Activated CD8-positive, alpha-beta T cell treated with anti-CD3 and anti-CD28 coated beads for 36 hours (primary cell): ENCODE data around the gene ZNF628. TPM values are rescaled to one million over a fixed set of nuclear protein-coding genes. Genes with fewer than 3 reads are reported as not detected.

ENCODE experiments used
- ATAC-seq: fragments of 200-7000 bp; cut with Tn5 transposase; one replicate; pipeline ENCODE4 v1.10.0; 2021; ENCODE audit warnings: mild to moderate bottlenecking, moderate library complexity
- CTCF ChIA-PET: fragments of 350-600 bp; sonication (Branson Sonifier 250); formaldehyde crosslinking; loops from one replicate; lab custom pipeline; 2021; ENCODE audit warnings: antibody characterized with exemption; lab: Charles Lee
- POLR2A ChIA-PET: fragments of 350-600 bp; sonication (Branson Sonifier 250); formaldehyde crosslinking; loops from one replicate; lab custom pipeline; 2021; ENCODE audit warnings: antibody characterized with exemption; lab: Charles Lee
- DNase-seq: peaks from one replicate; pipeline ENCODE4 v3.0.0-alpha.2; 2020
- H3K27ac Mint-ChIP-seq: one replicate; pipeline ENCODE4 v1.8.0; 2021; ENCODE audit warnings: mild to moderate bottlenecking, mixed read lengths
- H3K27me3 Mint-ChIP-seq: one replicate; pipeline ENCODE4 v1.8.0; 2021; ENCODE audit warnings: mixed read lengths
- H3K36me3 Mint-ChIP-seq: one replicate; pipeline ENCODE4 v1.8.0; 2021; ENCODE audit warnings: low read depth, mixed read lengths
- H3K4me1 Mint-ChIP-seq: one replicate; pipeline ENCODE4 v1.8.0; 2021; ENCODE audit warnings: low read depth, mixed read lengths
- H3K4me3 Mint-ChIP-seq: one replicate; pipeline ENCODE4 v1.8.0; 2021; ENCODE audit warnings: mild to moderate bottlenecking, moderate library complexity, mixed read lengths
- H3K9me3 Mint-ChIP-seq: one replicate; pipeline ENCODE4 v1.8.0; 2021; ENCODE audit warnings: mixed read lengths
- intact Hi-C: fragments of 100-400 bp; cut with micrococcal nuclease; formaldehyde crosslinking; loops from one replicate; pipeline ENCODE4 v1.10.0; 2022
- total RNA-seq, 2 experiments: library from RNA; stranded (reverse); gene quantifications; one replicate each; pipeline ENCODE4 v1.2.3, GENCODE V29; 2021
- TF ChIP-seq, protein P1 (sequence below): fragments of 200-600 bp; IDR thresholded peaks from one replicate; pipeline ENCODE4 v1.8.0; 2022; ENCODE audit warnings: antibody characterized with exemption, mild to moderate bottlenecking

The ZNF628 gene
- total RNA-seq, 2 experiments from 2014 or later: 8.4 to 8.6 TPM

DNA sequence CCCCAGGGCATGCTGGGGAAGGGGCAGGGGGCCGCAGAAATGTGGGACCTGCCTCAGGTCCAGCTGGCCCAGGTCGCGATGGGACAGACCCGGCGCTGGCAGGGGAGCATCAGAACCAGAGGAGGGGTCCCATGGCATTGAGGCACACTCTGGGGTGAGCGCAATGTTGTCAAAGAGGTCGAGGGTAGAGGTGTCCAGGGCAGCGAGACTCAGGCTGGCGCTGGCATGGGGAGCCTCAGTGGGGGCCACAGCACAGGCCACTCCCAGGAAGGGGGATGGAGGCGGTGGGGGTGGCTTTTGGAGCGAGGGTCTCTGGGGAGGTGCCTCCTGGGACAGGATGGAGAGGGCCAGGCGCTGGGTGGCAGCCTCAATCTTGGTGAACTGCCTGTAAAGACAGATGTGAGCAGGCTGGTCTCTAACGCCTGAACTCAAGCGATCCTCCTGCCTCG lies 12.8 kb upstream of the ZNF628 start:
- peaks cover 21% of the 10 kb centered on the region for H3K4me1 Mint-ChIP-seq
- TF ChIP-seq, protein P1, sequence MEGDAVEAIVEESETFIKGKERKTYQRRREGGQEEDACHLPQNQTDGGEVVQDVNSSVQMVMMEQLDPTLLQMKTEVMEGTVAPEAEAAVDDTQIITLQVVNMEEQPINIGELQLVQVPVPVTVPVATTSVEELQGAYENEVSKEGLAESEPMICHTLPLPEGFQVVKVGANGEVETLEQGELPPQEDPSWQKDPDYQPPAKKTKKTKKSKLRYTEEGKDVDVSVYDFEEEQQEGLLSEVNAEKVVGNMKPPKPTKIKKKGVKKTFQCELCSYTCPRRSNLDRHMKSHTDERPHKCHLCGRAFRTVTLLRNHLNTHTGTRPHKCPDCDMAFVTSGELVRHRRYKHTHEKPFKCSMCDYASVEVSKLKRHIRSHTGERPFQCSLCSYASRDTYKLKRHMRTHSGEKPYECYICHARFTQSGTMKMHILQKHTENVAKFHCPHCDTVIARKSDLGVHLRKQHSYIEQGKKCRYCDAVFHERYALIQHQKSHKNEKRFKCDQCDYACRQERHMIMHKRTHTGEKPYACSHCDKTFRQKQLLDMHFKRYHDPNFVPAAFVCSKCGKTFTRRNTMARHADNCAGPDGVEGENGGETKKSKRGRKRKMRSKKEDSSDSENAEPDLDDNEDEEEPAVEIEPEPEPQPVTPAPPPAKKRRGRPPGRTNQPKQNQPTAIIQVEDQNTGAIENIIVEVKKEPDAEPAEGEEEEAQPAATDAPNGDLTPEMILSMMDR: no peak
- no peaks in the 10 kb centered on the region for H3K27me3 Mint-ChIP-seq
- DNase-seq (no peak), ATAC-seq (no peak)
- intact Hi-C loops: no loop called here
- no peak overlapping the region for H3K4me3 Mint-ChIP-seq
- ChIA-PET CTCF (interaction anchor here (2.4 kb wide), 1 partner anchor 40 kb away, joined by 11 read pairs; no protein-coding TSS in a partner anchor), POLR2A (interaction anchor here (1.5 kb wide), 1 partner anchor 38 kb away, joined by 3 read pairs; no protein-coding TSS in a partner anchor)
- no peak overlapping the region for H3K27ac Mint-ChIP-seq
- no peaks in the 10 kb centered on the region for H3K9me3 Mint-ChIP-seq
- H3K36me3 Mint-ChIP-seq: no peaks in the 10 kb centered on the region

DNA sequence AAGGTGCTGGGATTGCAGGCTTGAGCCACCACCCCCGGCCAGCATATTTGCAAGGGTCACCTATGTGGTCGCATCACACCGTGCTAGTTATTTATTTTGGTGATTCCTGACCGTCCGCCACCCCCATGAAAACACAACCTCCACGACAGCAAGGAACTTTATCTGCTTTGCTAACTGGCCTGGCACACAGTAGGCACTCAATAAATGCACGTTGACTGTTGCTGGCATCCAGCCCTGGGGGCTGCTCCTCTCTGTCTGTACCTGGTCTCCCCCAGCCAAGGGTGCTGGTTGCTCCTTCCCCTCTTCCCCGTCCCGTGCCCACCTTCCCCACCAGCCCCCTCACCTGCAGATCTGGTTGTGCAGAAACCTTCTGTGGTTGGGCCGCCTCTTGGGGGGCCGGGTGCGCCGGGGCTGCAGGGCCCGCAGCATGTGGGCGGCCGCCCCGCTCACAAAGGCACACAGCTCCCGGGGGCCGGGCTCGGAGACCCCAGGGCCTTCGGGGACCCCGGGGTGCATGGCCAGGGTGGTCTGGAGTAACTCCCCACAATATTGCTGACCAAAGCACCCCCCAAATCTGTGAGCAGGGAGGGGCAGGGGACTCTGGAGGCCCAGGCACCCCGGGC lies 12.3 kb upstream of the ZNF628 start:
- Mint-ChIP-seq H3K9me3 (no peaks in the 10 kb centered on the region), H3K27ac (no peak overlapping the region), H3K4me1 (peaks cover 21% of the 10 kb centered on the region), H3K27me3 (no peaks in the 10 kb centered on the region), H3K36me3 (no peaks in the 10 kb centered on the region), H3K4me3 (no peak overlapping the region)
- ATAC-seq: no peak
- TF ChIP-seq, protein P1: no peak
- ChIA-PET POLR2A (interaction anchor here (1.5 kb wide), 1 partner anchor 37 kb away, joined by 3 read pairs; no protein-coding TSS in a partner anchor), CTCF (interaction anchor here (2.4 kb wide), 1 partner anchor 40 kb away, joined by 11 read pairs; no protein-coding TSS in a partner anchor)
- intact Hi-C loops: no loop called here
- no peak for DNase-seq

DNA sequence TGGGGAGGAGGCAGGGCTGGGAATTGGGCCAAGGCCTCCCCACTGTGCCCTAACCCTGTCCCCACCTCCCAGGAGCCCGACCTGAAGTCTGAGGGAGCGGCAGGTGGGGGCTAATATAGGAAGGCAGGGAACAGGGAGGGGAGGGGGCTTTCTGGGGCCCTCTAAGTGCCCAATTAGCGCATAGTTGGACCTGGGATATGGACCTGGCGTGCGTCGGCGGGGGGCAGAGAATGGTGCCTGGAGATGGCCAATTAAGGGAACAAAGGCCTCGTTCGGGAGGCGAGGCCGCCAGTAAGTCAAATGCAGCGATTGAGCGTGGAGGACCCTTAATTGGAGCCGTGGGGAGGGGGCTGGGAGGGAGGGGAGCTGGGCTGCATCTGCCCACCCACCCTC lies 11.8 kb upstream of the ZNF628 start, which contains the start of gene C19orf85:
C19orf85 (minus strand) TSS at position 90 of the 393 bp plus-strand sequence. CDS start 197 bp downstream, outside the sequence.
- Mint-ChIP-seq H3K36me3 (no peaks in the 10 kb centered on the region), H3K27ac (no peak within 1 kb of the TSS), H3K4me1 (peaks cover 21% of the 10 kb centered on the region), H3K27me3 (no peaks in the 10 kb centered on the region), H3K4me3 (no peak within 1 kb of the TSS), H3K9me3 (no peaks in the 10 kb centered on the region)
- TF ChIP-seq, protein P1: no peak
- ATAC-seq (no peak), DNase-seq (no peak)
- intact Hi-C loops: loop anchor here (5.0 kb wide), 1 partner anchor 38 kb away; no protein-coding TSS in a partner anchor
- ChIA-PET CTCF (interaction anchor here (2.4 kb wide), 1 partner anchor 39 kb away, joined by 11 read pairs; no protein-coding TSS in a partner anchor), POLR2A (no interaction called here)

DNA sequence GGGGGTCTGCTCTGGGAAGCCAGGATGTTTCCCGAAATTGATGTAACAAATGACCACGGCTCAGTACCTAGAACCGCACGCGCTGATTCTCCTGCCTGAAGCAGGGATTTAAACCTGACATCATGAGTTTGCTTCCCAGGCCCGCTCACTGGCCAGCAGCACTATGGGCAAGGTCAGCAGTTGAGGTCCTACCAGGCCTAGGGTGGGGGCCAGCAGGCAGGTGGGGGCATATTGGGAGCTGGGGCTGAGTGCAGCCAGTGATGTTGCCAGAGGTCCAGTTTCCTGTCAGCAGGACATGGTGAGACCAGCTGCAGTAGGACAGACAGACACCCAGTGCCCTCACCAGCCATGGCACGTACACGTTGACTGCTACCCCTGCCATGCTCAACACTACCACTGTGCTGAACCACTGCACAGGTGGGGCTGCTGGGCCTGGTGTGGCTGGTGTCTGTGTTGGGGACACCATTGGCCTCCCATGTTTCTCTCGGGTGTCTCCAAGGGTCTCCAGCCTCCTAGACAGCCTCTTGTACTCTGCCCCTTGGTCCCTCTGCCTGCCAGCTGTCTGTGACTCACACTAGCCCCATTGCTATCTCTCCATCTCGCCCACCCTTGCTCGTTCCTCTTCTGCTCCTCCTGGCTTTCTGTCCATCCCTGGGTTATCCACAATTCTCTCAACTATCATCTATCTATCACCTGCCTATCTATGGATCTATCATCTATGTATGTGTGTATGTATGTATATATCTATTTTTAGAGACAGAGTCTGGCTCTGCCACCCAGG lies 10.8 kb upstream of the ZNF628 start:
- no peaks in the 10 kb centered on the region for H3K36me3 Mint-ChIP-seq
- CTCF ChIA-PET: interaction anchor here (1.5 to 4.4 kb wide), 3 partner anchors 12 to 167 kb away, joined by 3 to 77 read pairs (median 38); no protein-coding TSS in a partner anchor
- intact Hi-C loops: loop anchor here (5.0 kb wide), 1 partner anchor 37 kb away; no protein-coding TSS in a partner anchor
- no peaks in the 10 kb centered on the region for H3K27me3 Mint-ChIP-seq
- H3K27ac Mint-ChIP-seq: no peak overlapping the region
- POLR2A ChIA-PET: interaction anchor here (0.6 to 0.7 kb wide), 3 partner anchors 36 to 163 kb away, joined by 3 read pairs; no protein-coding TSS in a partner anchor
- peaks cover 14% of the 10 kb centered on the region for H3K4me1 Mint-ChIP-seq
- DNase-seq (no peak), ATAC-seq (no peak)
- no peaks in the 10 kb centered on the region for H3K9me3 Mint-ChIP-seq
- TF ChIP-seq, protein P1: no peak
- no peak overlapping the region for H3K4me3 Mint-ChIP-seq
